Measurements from ENCODE around the gene COA7. TPM values are rescaled to one million over a fixed set of nuclear protein-coding genes. Genes with fewer than 3 reads are reported as not detected.

The COA7 gene
- total and polyA plus RNA-seq, 10 of the 15 experiments (the other 5 are each of a cell fraction or from before 2014, with no cell fraction given): 7.5 to 20.2 (median 15.4) TPM

DNA sequence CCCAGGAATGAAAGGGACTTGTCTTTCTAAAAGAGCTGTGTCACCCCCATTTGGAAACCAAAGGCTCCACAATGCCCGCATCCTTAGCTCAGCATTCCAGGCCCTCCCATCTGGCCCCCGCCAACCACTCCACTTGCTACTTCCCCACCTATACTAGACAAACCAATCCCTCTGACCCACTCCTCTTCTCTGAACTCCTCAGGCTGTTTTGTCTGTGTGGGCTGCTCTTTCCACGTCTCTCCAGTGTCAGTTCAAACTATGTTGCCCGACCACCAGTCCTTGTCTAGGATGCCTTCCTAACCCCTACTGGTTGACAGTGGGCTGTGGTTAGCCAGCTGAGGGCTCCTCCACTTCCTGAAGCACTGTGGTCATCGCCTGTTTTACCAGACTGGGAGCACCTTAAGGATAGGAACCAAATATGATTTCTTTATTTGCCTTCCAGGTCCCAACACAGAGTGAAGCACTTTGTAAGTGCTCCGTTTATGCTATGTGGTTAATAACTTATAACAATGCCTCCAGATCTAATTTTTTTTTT is 8.1 kb upstream of the COA7 start:
- peaks cover 6% of the 10 kb centered on the region; the same call in 1 of the 2 replicates for H3K4me1 ChIP-seq (ENCODE audit: control insufficient read depth, insufficient read depth, low read length)
- no peaks in the 10 kb centered on the region for H4K20me1 ChIP-seq (ENCODE audit: control insufficient read depth, insufficient read depth)
- TF ChIP-seq ZNF274 (IDR thresholded peaks at IDR 0.05; ENCODE audit: insufficient read depth, insufficient read length) (no peak), IKZF1 (conservative IDR thresholded peaks at IDR 0.05) (no peak), HDGF (IDR thresholded peaks at IDR 0.05) (no peak), WRNIP1 (IDR thresholded peaks at IDR 0.05; ENCODE audit: borderline replicate concordance, low read depth, low read length) (no peak), SRF (IDR thresholded peaks at IDR 0.05; ENCODE audit: low read depth in 2 of 2, low read length in 2 of 2) (no peak), NR2C1 (IDR thresholded peaks at IDR 0.05) (no peak), HCFC1 (IDR thresholded peaks at IDR 0.05; ENCODE audit: low read length) (no peak), CBX5 (IDR thresholded peaks at IDR 0.05; ENCODE audit: low read depth) (no peak), IRF4 (IDR thresholded peaks at IDR 0.05; ENCODE audit: low read depth, low read length) (no peak), POLR2AphosphoS2 (IDR thresholded peaks at IDR 0.05; ENCODE audit: low read depth, low read length) (no peak), CREM (IDR thresholded peaks at IDR 0.05; ENCODE audit: low read depth) (no peak)
- TF ChIP-seq, protein P1, sequence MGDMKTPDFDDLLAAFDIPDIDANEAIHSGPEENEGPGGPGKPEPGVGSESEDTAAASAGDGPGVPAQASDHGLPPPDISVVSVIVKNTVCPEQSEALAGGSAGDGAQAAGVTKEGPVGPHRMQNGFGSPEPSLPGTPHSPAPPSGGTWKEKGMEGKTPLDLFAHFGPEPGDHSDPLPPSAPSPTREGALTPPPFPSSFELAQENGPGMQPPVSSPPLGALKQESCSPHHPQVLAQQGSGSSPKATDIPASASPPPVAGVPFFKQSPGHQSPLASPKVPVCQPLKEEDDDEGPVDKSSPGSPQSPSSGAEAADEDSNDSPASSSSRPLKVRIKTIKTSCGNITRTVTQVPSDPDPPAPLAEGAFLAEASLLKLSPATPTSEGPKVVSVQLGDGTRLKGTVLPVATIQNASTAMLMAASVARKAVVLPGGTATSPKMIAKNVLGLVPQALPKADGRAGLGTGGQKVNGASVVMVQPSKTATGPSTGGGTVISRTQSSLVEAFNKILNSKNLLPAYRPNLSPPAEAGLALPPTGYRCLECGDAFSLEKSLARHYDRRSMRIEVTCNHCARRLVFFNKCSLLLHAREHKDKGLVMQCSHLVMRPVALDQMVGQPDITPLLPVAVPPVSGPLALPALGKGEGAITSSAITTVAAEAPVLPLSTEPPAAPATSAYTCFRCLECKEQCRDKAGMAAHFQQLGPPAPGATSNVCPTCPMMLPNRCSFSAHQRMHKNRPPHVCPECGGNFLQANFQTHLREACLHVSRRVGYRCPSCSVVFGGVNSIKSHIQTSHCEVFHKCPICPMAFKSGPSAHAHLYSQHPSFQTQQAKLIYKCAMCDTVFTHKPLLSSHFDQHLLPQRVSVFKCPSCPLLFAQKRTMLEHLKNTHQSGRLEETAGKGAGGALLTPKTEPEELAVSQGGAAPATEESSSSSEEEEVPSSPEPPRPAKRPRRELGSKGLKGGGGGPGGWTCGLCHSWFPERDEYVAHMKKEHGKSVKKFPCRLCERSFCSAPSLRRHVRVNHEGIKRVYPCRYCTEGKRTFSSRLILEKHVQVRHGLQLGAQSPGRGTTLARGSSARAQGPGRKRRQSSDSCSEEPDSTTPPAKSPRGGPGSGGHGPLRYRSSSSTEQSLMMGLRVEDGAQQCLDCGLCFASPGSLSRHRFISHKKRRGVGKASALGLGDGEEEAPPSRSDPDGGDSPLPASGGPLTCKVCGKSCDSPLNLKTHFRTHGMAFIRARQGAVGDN (IDR thresholded peaks at IDR 0.05): no peak
- TF ChIP-seq, protein P2, sequence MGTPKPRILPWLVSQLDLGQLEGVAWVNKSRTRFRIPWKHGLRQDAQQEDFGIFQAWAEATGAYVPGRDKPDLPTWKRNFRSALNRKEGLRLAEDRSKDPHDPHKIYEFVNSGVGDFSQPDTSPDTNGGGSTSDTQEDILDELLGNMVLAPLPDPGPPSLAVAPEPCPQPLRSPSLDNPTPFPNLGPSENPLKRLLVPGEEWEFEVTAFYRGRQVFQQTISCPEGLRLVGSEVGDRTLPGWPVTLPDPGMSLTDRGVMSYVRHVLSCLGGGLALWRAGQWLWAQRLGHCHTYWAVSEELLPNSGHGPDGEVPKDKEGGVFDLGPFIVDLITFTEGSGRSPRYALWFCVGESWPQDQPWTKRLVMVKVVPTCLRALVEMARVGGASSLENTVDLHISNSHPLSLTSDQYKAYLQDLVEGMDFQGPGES (IDR thresholded peaks at IDR 0.05): no peak
- TF ChIP-seq, protein P3, sequence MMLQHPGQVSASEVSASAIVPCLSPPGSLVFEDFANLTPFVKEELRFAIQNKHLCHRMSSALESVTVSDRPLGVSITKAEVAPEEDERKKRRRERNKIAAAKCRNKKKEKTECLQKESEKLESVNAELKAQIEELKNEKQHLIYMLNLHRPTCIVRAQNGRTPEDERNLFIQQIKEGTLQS (IDR thresholded peaks at IDR 0.05; ENCODE audit: borderline replicate concordance, extremely low read depth, low read depth, low read length): no peak
- ATAC-seq: no peak
- POLR2A ChIA-PET: no interaction called here
- intact Hi-C loops (cut with micrococcal nuclease; ENCODE audit: unreplicated experiment): no loop called here
- CTCF ChIA-PET: interaction anchor here (1.3 kb wide), 1 partner anchor 120 kb away, joined by 3 read pairs; no protein-coding TSS in a partner anchor
- RAD21 ChIA-PET (ENCODE audit: unreplicated experiment): no interaction called here
- H3K9ac ChIP-seq (ENCODE audit: control insufficient read depth, insufficient read depth, low read length): no peak overlapping the region
- BruUV-seq (replicated peaks): no TSS peak
- no peaks in the 10 kb centered on the region for H3K36me3 ChIP-seq (ENCODE audit: control insufficient read depth in 2 of 2, insufficient read depth in 2 of 2, low read length in 1 of 2)
- SMC1A ChIA-PET (ENCODE audit: uncharacterized antibody, unreplicated experiment): no interaction called here
- no peak for FAIRE-seq
- H3K27ac ChIP-seq (ENCODE audit: control insufficient read depth, insufficient read depth): no peak overlapping the region
- in situ Hi-C loops (cut with MboI): no loop called here
- H2AFZ ChIP-seq (ENCODE audit: control insufficient read depth, low read depth, low read length): no peak overlapping the region
- no peak overlapping the region for H3K4me2 ChIP-seq (ENCODE audit: control insufficient read depth, insufficient read depth)
- H3K4me3 ChIP-seq: no peak overlapping the region
- no peaks in the 10 kb centered on the region for H3K9me3 ChIP-seq (replicated peaks; ENCODE audit: control insufficient read depth, insufficient read depth, low read length)
- DNase-seq (ENCODE audit: low read depth, low spot score): no peak
- no peaks in the 10 kb centered on the region for H3K27me3 ChIP-seq (replicated peaks in 1 of 2; ENCODE audit: control insufficient read depth in 2 of 2, insufficient read depth in 2 of 2, low read length in 1 of 2)
- H3K79me2 ChIP-seq (ENCODE audit: control insufficient read depth, insufficient read depth, low read length): no peaks in the 10 kb centered on the region
- 63% methylated on average over 6 of the region's 6 CpGs for WGBS (ENCODE audit: insufficient coverage, insufficient replicate concordance, low lambda C conversion rate, missing lambda C conversion rate)
